ENCODE results near the gene ACADSB.

- TF ChIP-seq CTCF (IDR thresholded peaks at IDR 0.05) (no peak), POLR2A (IDR thresholded peaks at IDR 0.05) (no peak)
Observed at GRCh38 chr10:123014772-123015171, 6.0 kb downstream of the ACADSB start.
